HFFc6 (cell line): ENCODE data around the gene IL1R1. TPM values are rescaled to one million over a fixed set of nuclear protein-coding genes. Genes with fewer than 3 reads are reported as not detected.

Experiments used
- DNase-seq: peaks from one replicate; pipeline ENCODE4 v3.0.0-alpha.2; 2018
- H3K27ac Mint-ChIP-seq: 2 replicates; pipeline ENCODE4 v1.8.0; 2020; ENCODE audit warnings: mild to moderate bottlenecking, mixed read lengths
- H3K27me3 Mint-ChIP-seq: 2 replicates; pipeline ENCODE4 v1.8.0; 2021; ENCODE audit warnings: mild to moderate bottlenecking, moderate library complexity, mixed read lengths; ENCODE audit not compliant: insufficient read depth
- H3K36me3 Mint-ChIP-seq: 2 replicates; pipeline ENCODE4 v1.8.0; 2021; ENCODE audit warnings: low read depth, mixed read lengths
- H3K4me1 Mint-ChIP-seq: 2 replicates; pipeline ENCODE4 v1.8.0; 2020; ENCODE audit warnings: low read depth, mixed read lengths
- H3K4me3 Mint-ChIP-seq: 2 replicates; pipeline ENCODE4 v1.8.0; 2020; ENCODE audit warnings: mild to moderate bottlenecking, moderate library complexity, mixed read lengths
- H3K9me3 Mint-ChIP-seq: 2 replicates; pipeline ENCODE4 v1.8.0; 2020; ENCODE audit warnings: mild to moderate bottlenecking, mixed read lengths
- total RNA-seq, 6 experiments: library from RNA; stranded (reverse); fragmentation: NEBNext Ultra II Directional; extraction: Animal tissue kit (Norgen Biotek cat#: 25700); gene quantifications; 2 replicates in 1 of 6; 3 replicates in 5 of 6; pipeline ENCODE4 v1.2.3, GENCODE V29; 2021
- TF ChIP-seq, protein P1 (sequence below): fragments of 200-600 bp; sonication (generic); IDR thresholded peaks from 2 replicates; pipeline ENCODE4 v1.5.0; 2021; ENCODE audit warnings: antibody characterized with exemption, mild to moderate bottlenecking

The IL1R1 gene
- total RNA-seq, 6 experiments from 2014 or later, result 13.8 to 25.0 (median 22.9) TPM

DNA sequence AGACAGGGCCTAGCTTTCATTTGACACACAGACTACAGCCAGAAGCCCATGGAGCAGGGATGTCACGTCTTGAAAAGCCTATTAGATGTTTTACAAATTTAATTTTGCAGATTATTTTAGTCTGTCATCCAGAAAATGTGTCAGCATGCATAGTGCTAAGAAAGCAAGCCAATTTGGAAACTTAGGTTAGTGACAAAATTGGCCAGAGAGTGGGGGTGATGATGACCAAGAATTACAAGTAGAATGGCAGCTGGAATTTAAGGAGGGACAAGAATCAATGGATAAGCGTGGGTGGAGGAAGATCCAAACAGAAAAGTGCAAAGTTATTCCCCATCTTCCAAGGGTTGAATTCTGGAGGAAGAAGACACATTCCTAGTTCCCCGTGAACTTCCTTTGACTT lies 36.5 kb downstream of the IL1R1 start:
- no peaks in the 10 kb centered on the region for H3K4me1 Mint-ChIP-seq
- peaks cover 26% of the 10 kb centered on the region; the same call in 1 of the 2 replicates for H3K36me3 Mint-ChIP-seq
- H3K9me3 Mint-ChIP-seq, result no peaks in the 10 kb centered on the region
- peaks cover 2% of the 10 kb centered on the region for H3K27me3 Mint-ChIP-seq
- H3K27ac Mint-ChIP-seq, result no peak overlapping the region
- no peak for DNase-seq
- no peak overlapping the region for H3K4me3 Mint-ChIP-seq
- TF ChIP-seq, protein P1, sequence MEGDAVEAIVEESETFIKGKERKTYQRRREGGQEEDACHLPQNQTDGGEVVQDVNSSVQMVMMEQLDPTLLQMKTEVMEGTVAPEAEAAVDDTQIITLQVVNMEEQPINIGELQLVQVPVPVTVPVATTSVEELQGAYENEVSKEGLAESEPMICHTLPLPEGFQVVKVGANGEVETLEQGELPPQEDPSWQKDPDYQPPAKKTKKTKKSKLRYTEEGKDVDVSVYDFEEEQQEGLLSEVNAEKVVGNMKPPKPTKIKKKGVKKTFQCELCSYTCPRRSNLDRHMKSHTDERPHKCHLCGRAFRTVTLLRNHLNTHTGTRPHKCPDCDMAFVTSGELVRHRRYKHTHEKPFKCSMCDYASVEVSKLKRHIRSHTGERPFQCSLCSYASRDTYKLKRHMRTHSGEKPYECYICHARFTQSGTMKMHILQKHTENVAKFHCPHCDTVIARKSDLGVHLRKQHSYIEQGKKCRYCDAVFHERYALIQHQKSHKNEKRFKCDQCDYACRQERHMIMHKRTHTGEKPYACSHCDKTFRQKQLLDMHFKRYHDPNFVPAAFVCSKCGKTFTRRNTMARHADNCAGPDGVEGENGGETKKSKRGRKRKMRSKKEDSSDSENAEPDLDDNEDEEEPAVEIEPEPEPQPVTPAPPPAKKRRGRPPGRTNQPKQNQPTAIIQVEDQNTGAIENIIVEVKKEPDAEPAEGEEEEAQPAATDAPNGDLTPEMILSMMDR, result no peak

DNA sequence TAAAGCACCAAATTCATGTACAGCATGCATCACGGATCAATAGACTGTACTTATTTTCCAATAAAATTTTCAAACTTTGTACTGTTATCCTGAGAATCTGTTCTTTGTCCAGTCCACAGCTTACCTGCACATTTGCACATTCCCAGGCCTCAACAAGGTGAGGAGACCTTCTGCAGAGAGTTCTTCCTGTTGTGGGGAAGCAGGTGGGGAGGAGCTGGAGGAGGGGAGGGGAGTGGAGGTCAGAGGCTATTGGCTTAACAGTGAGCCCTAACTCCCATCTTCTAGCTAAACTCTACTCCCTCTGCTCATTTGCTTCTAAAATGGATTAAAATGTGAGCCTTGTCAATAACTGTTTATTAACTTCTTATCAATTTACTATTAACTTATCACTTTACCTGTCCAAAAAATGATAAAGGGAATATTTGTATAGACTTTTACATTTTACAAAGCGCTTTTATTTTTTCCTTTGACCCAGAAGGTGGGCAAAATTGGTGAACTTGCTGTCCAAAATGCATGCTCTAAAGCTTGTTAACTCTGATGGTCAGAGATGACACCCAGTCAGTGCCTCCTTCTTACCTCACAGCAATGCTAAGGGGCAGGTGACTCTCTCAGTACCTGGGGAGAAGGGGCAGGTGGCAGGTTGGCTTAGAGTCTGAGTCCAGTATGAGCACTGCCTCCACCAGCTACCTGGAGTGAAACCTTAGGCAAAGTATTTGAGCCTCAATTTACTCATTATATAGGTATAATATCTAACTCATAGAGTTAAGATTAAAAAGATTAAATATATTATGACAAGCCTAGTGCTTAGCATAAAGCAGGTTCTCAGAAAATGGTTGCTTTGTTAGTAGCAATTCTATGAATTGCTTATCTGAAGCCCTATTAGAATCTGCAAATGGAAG lies 37.5 kb downstream of the IL1R1 start:
- peaks cover 26% of the 10 kb centered on the region; the same call in 1 of the 2 replicates for H3K36me3 Mint-ChIP-seq

DNA sequence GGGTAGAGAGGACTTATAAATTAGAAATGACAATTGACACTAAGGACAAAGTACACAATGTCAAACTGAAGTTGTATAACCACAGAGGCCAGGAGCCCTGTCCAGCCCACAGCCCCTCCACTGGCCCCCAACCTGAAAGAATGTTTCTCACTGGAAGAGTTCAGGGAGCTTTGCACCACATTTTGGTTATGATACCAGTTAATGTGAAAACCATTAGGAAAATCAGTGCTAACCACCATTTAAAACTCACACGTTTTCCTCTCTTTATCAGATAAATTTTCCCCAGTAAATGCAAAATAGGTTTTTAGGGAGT lies 38.1 kb downstream of the IL1R1 start:
- TF ChIP-seq, protein P1, result no peak
- no peak overlapping the region for H3K4me3 Mint-ChIP-seq
- no peak for DNase-seq
- peaks cover 10% of the 10 kb centered on the region for H3K4me1 Mint-ChIP-seq
- H3K27me3 Mint-ChIP-seq, result peaks cover 2% of the 10 kb centered on the region
- H3K36me3 Mint-ChIP-seq, result peaks cover 21% of the 10 kb centered on the region; the same call in 1 of the 2 replicates
- H3K27ac Mint-ChIP-seq, result no peak overlapping the region
- H3K9me3 Mint-ChIP-seq, result no peaks in the 10 kb centered on the region

More for the DNA sequence above, 37.5 kb downstream of the IL1R1 start:
- Mint-ChIP-seq H3K27ac (no peak overlapping the region), H3K27me3 (peaks cover 2% of the 10 kb centered on the region), H3K4me1 (peaks cover 7% of the 10 kb centered on the region), H3K9me3 (no peaks in the 10 kb centered on the region), H3K4me3 (no peak overlapping the region)
- TF ChIP-seq, protein P1, result no peak
- no peak for DNase-seq

DNA sequence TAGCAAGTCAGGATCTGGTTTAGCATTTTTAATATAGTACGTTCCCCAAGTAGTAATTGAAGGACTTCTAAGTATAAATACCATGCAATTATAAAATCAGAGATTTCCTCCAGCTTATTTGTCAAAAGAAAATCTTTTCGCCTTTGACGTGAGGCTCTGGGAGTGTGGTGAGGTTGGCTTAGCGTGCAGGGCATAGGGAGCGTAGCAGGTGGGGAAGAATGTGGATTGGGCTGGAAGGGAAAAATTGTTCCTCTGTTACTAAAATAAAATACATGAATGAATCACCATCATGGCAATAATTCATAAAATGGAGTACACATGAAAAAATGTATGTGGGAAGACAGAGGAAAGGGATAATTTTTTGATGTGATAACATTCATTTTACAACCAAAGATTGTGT lies 38.8 kb downstream of the IL1R1 start:
- no peak overlapping the region for H3K27ac Mint-ChIP-seq
- peaks cover 2% of the 10 kb centered on the region for H3K27me3 Mint-ChIP-seq
- H3K36me3 Mint-ChIP-seq, result peaks cover 14% of the 10 kb centered on the region; the same call in 1 of the 2 replicates
- peaks cover 10% of the 10 kb centered on the region for H3K4me1 Mint-ChIP-seq
- TF ChIP-seq, protein P1, result no peak
- H3K9me3 Mint-ChIP-seq, result no peaks in the 10 kb centered on the region
- DNase-seq, result no peak
- H3K4me3 Mint-ChIP-seq, result no peak overlapping the region

DNA sequence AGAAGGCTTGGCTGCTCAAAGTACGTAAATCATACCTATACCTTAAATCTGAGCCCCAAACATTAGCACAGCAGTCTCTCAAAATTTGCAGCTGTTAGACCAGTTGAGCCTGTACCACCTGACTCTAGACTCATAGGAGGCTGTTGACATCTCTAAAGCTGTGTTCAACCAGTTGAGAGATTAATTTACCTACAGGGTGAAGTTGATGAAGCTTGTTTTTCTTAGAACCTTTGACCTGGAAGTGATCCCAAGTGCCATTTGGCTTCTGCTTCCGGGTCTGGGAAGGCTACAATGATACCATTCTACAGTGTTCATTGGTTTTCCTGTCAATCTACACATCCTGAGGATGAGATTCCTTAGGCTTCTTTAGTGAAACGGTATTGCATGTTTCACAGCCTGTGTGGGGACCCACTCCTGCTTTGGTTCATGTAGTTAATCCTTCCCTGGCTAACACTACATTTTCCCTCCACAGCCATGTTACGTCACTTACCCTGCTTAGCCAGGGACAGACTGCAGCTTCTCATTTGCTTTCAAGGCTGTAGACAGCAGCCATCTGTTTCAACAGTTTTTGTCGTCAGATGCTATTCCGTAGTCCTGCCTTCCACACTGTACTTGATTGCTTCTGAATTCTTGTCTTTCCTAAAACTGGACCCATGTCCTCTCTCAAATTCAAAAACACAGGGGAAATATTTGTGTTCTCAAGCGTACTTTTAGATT lies 39.5 kb downstream of the IL1R1 start:
- H3K9me3 Mint-ChIP-seq, result no peaks in the 10 kb centered on the region
- peaks cover 11% of the 10 kb centered on the region; the same call in 1 of the 2 replicates for H3K36me3 Mint-ChIP-seq
- peaks cover 10% of the 10 kb centered on the region for H3K4me1 Mint-ChIP-seq
- no peak overlapping the region for H3K4me3 Mint-ChIP-seq
- H3K27me3 Mint-ChIP-seq, result peaks cover 2% of the 10 kb centered on the region
- TF ChIP-seq, protein P1, result no peak
- DNase-seq, result no peak
- H3K27ac Mint-ChIP-seq, result no peak overlapping the region
